DND-41 (cell line): ENCODE measurements around the gene HENMT1.

ENCODE experiments used
- ATAC-seq: fragments of 200-7000 bp; cut with Tn5 transposase; 3 replicates; pipeline ENCODE4 v1.9.1; 2021; ENCODE audit warnings: low read depth; ENCODE audit not compliant: insufficient read depth
- DNase-seq: peaks from one replicate; pipeline ENCODE4 v3.0.0-alpha.2; 2020
- H2AFZ ChIP-seq: 2 replicates; pipeline ENCODE4 v1.6.0; 2012; ENCODE audit warnings: low read depth, low read length
- H3K27ac ChIP-seq: 2 replicates; pipeline ENCODE4 v1.5.1; 2012; ENCODE audit warnings: low read length, inconsistent platforms
- H3K27me3 ChIP-seq: fragments of 200-600 bp; sonication (generic); 2 replicates; pipeline ENCODE4 v1.6.0; 2012; ENCODE audit warnings: low read length, mild to moderate bottlenecking, inconsistent platforms; ENCODE audit not compliant: insufficient read depth, poor library complexity
- H3K36me3 ChIP-seq: 2 replicates; pipeline ENCODE4 v1.5.1; 2012; ENCODE audit warnings: low read length, inconsistent platforms; ENCODE audit not compliant: insufficient read depth
- H3K4me1 ChIP-seq: 2 replicates; pipeline ENCODE4 v1.5.1; 2012; ENCODE audit warnings: mild to moderate bottlenecking, low read length; ENCODE audit not compliant: insufficient read depth
- H3K4me2 ChIP-seq: 2 replicates; pipeline ENCODE4 v1.6.0; 2012; ENCODE audit warnings: mild to moderate bottlenecking, moderate library complexity, low read length, inconsistent platforms; ENCODE audit not compliant: insufficient read depth
- H3K4me3 ChIP-seq, 2 experiments: fragments of 200-600 bp in 1 of 2; shearing (Covaris generic) in 1 of 2; 2 replicates each; pipeline ENCODE4 v1.5.1; 2012 to 2016; ENCODE audit warnings: inconsistent platforms in 2 of 2, low read length in 2 of 2, mild to moderate bottlenecking in 2 of 2, low read depth in 1 of 2, moderate library complexity in 1 of 2
- H3K79me2 ChIP-seq: 2 replicates; pipeline ENCODE4 v1.6.0; 2012; ENCODE audit warnings: low read length, inconsistent platforms; ENCODE audit not compliant: insufficient read depth
- H3K9ac ChIP-seq: 2 replicates; pipeline ENCODE4 v1.6.0; 2012; ENCODE audit warnings: low read depth, mild to moderate bottlenecking, inconsistent platforms, low read length, moderate library complexity
- H3K9me3 ChIP-seq: 2 replicates; pipeline ENCODE4 v1.5.1; 2012; ENCODE audit warnings: low read length, moderate library complexity, mild to moderate bottlenecking, inconsistent platforms; ENCODE audit not compliant: insufficient read depth, severe bottlenecking
- H4K20me1 ChIP-seq: 2 replicates; pipeline ENCODE4 v1.6.0; 2012; ENCODE audit warnings: low read length; ENCODE audit not compliant: insufficient read depth
- CTCF ChIP-seq: IDR thresholded peaks from 2 replicates; pipeline ENCODE4 v1.5.1; 2012; ENCODE audit warnings: borderline replicate concordance, low read length, moderate library complexity, mild to moderate bottlenecking; ENCODE audit not compliant: poor library complexity, severe bottlenecking; ENCODE audit errors: extremely low read depth
- EZH2 ChIP-seq: IDR thresholded peaks from 3 replicates; pipeline ENCODE4 v1.6.1; 2012; ENCODE audit warnings: borderline replicate concordance, low read depth, mild to moderate bottlenecking, moderate library complexity, low read length, inconsistent platforms; ENCODE audit not compliant: severe bottlenecking

HENMT1 gene

GRCh38 chr1:108628665-108629064 lies 32.2 kb downstream of the HENMT1 start:
- Histone ChIP-seq H3K79me2 (no peaks in the 10 kb centered on the region), H3K9ac (no peak overlapping the region), H3K4me3 (no peak overlapping the region), H3K36me3 (peaks cover 27% of the 10 kb centered on the region; the same call in 1 of the 2 replicates), H3K27ac (no peak overlapping the region), H4K20me1 (no peaks in the 10 kb centered on the region), H3K9me3 (no peaks in the 10 kb centered on the region), H3K4me1 (no peaks in the 10 kb centered on the region), H3K27me3 (no peaks in the 10 kb centered on the region), H3K4me2 (no peak overlapping the region), H2AFZ (no peak overlapping the region)
- ATAC-seq (no peak), DNase-seq (no peak)
- TF ChIP-seq CTCF (no peak), EZH2 (no peak)

GRCh38 chr1:108627951-108628350 lies 32.9 kb downstream of the HENMT1 start:
- Histone ChIP-seq H3K27me3 (no peaks in the 10 kb centered on the region), H3K36me3 (peaks cover 22% of the 10 kb centered on the region; the same call in 1 of the 2 replicates), H3K9me3 (no peaks in the 10 kb centered on the region), H3K9ac (no peak overlapping the region), H3K27ac (no peak overlapping the region), H3K79me2 (no peaks in the 10 kb centered on the region), H2AFZ (no peak overlapping the region), H4K20me1 (no peaks in the 10 kb centered on the region), H3K4me2 (no peak overlapping the region), H3K4me3 (no peak overlapping the region), H3K4me1 (no peaks in the 10 kb centered on the region)
- DNase-seq (no peak), ATAC-seq (no peak)
- TF ChIP-seq CTCF (no peak), EZH2 (no peak)

- H3K4me2 ChIP-seq, result no peak overlapping the region
- no peak for TF ChIP-seq CTCF
- no peak for TF ChIP-seq EZH2
Observed at GRCh38 chr1:108627256-108627655, 33.6 kb downstream of the HENMT1 start.

GRCh38 chr1:108624069-108624468 lies 36.8 kb downstream of the HENMT1 start:
- no peak overlapping the region for H3K9ac ChIP-seq
- no peak for DNase-seq
- H3K27ac ChIP-seq, result no peak overlapping the region
- H3K4me2 ChIP-seq, result no peak overlapping the region
- no peaks in the 10 kb centered on the region for H4K20me1 ChIP-seq
- peaks cover 9% of the 10 kb centered on the region; the same call in 1 of the 2 replicates for H3K36me3 ChIP-seq
- H3K79me2 ChIP-seq, result no peaks in the 10 kb centered on the region
- no peak for ATAC-seq
- no peak overlapping the region for H3K4me3 ChIP-seq
- H3K4me1 ChIP-seq, result no peaks in the 10 kb centered on the region
- no peaks in the 10 kb centered on the region for H3K27me3 ChIP-seq
- H3K9me3 ChIP-seq, result no peaks in the 10 kb centered on the region
- no peak overlapping the region for H2AFZ ChIP-seq
- TF ChIP-seq CTCF (no peak), EZH2 (no peak)

More at GRCh38 chr1:108627256-108627655, 33.6 kb downstream of the HENMT1 start:
- no peaks in the 10 kb centered on the region for H3K9me3 ChIP-seq
- no peaks in the 10 kb centered on the region for H3K27me3 ChIP-seq
- H2AFZ ChIP-seq, result no peak overlapping the region
- H3K79me2 ChIP-seq, result no peaks in the 10 kb centered on the region
- H3K9ac ChIP-seq, result no peak overlapping the region
- no peak overlapping the region for H3K27ac ChIP-seq
- ATAC-seq, result no peak
- DNase-seq, result no peak
- H4K20me1 ChIP-seq, result no peaks in the 10 kb centered on the region
- no peaks in the 10 kb centered on the region for H3K4me1 ChIP-seq
- H3K36me3 ChIP-seq, result peaks cover 21% of the 10 kb centered on the region; the same call in 1 of the 2 replicates
- no peak overlapping the region for H3K4me3 ChIP-seq
